KMS-11 (cell line): ENCODE results near the gene AACS.

Source experiments
- H2AFZ ChIP-seq: fragments of 200-600 bp; sonication (generic); 2 replicates; pipeline ENCODE4 v1.6.1; 2016; ENCODE audit warnings: antibody characterized with exemption, mixed run types, low read depth
- H3K27ac ChIP-seq: fragments of 200-600 bp; sonication (generic); 2 replicates; pipeline ENCODE4 v1.6.1; 2016; ENCODE audit warnings: mild to moderate bottlenecking, mixed run types
- H3K27me3 ChIP-seq: fragments of 200-600 bp; sonication (generic); 2 replicates; pipeline ENCODE4 v1.6.1; 2017; ENCODE audit warnings: mild to moderate bottlenecking, low read depth, mixed run types, moderate library complexity; ENCODE audit not compliant: insufficient read depth
- H3K36me3 ChIP-seq: fragments of 200-600 bp; sonication (generic); 2 replicates; pipeline ENCODE4 v1.6.1; 2017; ENCODE audit warnings: mild to moderate bottlenecking, mixed run types; ENCODE audit not compliant: insufficient read depth
- H3K4me1 ChIP-seq: fragments of 200-600 bp; sonication (generic); 2 replicates; pipeline ENCODE4 v1.6.1; 2016; ENCODE audit warnings: mild to moderate bottlenecking, low read depth, mixed run types; ENCODE audit not compliant: poor library complexity, severe bottlenecking
- H3K4me2 ChIP-seq: fragments of 200-600 bp; sonication (generic); 2 replicates; pipeline ENCODE4 v1.7.0; 2016; ENCODE audit warnings: mild to moderate bottlenecking, mixed run types
- H3K4me3 ChIP-seq: fragments of 200-600 bp; sonication (generic); IDR thresholded peaks from 2 replicates; pipeline ENCODE4 v1.6.1; 2017; ENCODE audit warnings: low read depth, low read length, mixed read lengths; ENCODE audit not compliant: insufficient read depth
- H3K79me2 ChIP-seq: fragments of 200-600 bp; sonication (generic); 2 replicates; pipeline ENCODE4 v1.6.1; 2016; ENCODE audit warnings: low read depth, mixed run types; ENCODE audit not compliant: insufficient read depth
- H3K9ac ChIP-seq: fragments of 200-600 bp; sonication (generic); 2 replicates; pipeline ENCODE4 v1.6.1; 2016; ENCODE audit warnings: mild to moderate bottlenecking, mixed run types
- H4K20me1 ChIP-seq: fragments of 200-600 bp; sonication (generic); 2 replicates; pipeline ENCODE4 v1.6.1; 2016; ENCODE audit warnings: mild to moderate bottlenecking, mixed run types; ENCODE audit not compliant: insufficient read depth
- CTCF ChIP-seq: fragments of 200-600 bp; sonication (generic); conservative IDR thresholded peaks from 2 replicates; pipeline ENCODE4 v1.6.1; 2017; ENCODE audit warnings: low read depth, mild to moderate bottlenecking, antibody characterized with exemption, low read length, moderate library complexity, mixed read lengths

AACS gene

DNA sequence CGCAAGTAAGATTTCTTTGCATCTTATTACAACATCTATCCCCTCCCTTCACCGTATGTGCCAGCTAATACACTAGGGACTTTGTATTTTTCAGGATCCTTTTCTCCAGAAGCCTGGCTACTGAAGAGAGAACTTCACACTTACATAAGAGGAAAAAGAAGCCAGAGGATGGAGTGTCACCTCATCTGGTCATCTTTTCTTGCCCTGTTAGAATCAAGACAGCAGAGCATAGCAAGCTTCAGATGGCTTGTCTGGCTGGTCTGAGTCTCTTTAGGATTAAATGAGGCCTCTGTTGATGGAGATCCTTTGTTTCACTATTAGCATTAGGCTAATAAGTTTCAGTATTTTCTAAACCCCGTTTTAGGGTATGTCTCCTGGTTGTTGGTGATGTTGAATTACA, 14.4 kb upstream of the AACS start:
- TF ChIP-seq CTCF, result no peak
- Histone ChIP-seq H2AFZ (no peak overlapping the region), H3K4me3 (no peak overlapping the region), H3K79me2 (no peaks in the 10 kb centered on the region), H3K4me2 (no peak overlapping the region), H3K9ac (no peak overlapping the region), H3K36me3 (no peaks in the 10 kb centered on the region), H3K4me1 (no peaks in the 10 kb centered on the region), H4K20me1 (no peaks in the 10 kb centered on the region), H3K27me3 (no peaks in the 10 kb centered on the region), H3K27ac (no peak overlapping the region)

DNA sequence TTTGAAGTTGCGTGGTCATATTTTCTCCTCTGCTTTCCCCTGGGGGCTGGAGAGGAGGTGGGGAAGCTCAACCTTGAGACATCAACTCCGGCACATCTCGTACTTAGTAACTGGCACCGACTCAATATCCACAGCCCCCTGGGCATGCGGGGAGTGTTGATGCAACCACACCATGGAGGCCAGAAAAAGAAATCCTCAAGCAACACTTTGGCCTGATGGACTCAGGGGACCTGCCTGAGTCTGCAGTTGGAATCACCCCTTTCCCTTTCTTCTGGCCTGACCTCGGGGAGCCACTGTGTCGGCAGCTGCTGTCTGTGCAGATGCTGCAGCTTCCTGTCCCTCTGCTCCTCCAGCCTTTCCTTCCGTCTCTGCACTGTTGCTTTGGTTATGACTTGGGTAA, 11.4 kb upstream of the AACS start:
- H3K9ac ChIP-seq, result no peak overlapping the region
- no peak overlapping the region for H3K27ac ChIP-seq
- no peaks in the 10 kb centered on the region for H3K36me3 ChIP-seq
- H3K4me2 ChIP-seq, result no peak overlapping the region
- H2AFZ ChIP-seq, result no peak overlapping the region
- H3K4me1 ChIP-seq, result no peaks in the 10 kb centered on the region
- no peaks in the 10 kb centered on the region for H4K20me1 ChIP-seq
- TF ChIP-seq CTCF, result no peak
- H3K27me3 ChIP-seq, result no peaks in the 10 kb centered on the region
- no peak overlapping the region for H3K4me3 ChIP-seq
- H3K79me2 ChIP-seq, result no peaks in the 10 kb centered on the region

DNA sequence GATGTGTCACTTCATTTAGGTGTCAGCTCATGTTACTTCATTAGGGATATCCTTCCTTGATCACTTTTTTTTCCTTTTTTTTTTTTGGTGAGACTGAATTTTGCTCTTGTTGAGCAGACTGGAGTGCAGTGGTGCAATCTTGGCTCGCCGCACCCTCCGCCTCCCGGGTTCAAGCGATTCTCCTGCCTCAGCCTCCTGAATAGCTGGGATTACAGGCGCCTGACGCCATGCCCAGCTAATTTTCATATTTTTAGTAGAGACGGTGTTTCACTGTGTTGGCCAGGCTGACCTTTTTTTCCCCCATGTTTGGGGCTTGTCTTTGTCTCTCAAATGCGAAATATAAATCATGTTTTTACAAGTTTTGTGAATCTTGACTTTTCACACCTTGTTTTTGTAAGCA, 9.6 kb upstream of the AACS start:
- H2AFZ ChIP-seq, result no peak overlapping the region
- no peak overlapping the region for H3K27ac ChIP-seq
- no peak overlapping the region for H3K4me2 ChIP-seq
- no peak for TF ChIP-seq CTCF
- no peaks in the 10 kb centered on the region for H3K36me3 ChIP-seq
- no peak overlapping the region for H3K4me3 ChIP-seq
- H4K20me1 ChIP-seq, result no peaks in the 10 kb centered on the region
- H3K9ac ChIP-seq, result no peak overlapping the region
- no peaks in the 10 kb centered on the region for H3K79me2 ChIP-seq
- no peaks in the 10 kb centered on the region for H3K4me1 ChIP-seq
- H3K27me3 ChIP-seq, result no peaks in the 10 kb centered on the region

GRCh38 chr12:125056306-125056705, 8.9 kb upstream of the AACS start:
- no peak overlapping the region for H3K4me2 ChIP-seq
- no peak overlapping the region for H2AFZ ChIP-seq
- H3K79me2 ChIP-seq, result no peaks in the 10 kb centered on the region
- TF ChIP-seq CTCF, result no peak
- no peak overlapping the region for H3K9ac ChIP-seq
- H3K36me3 ChIP-seq, result no peaks in the 10 kb centered on the region
- no peaks in the 10 kb centered on the region for H4K20me1 ChIP-seq
- H3K27ac ChIP-seq, result no peak overlapping the region
- H3K4me3 ChIP-seq, result no peak overlapping the region
- no peaks in the 10 kb centered on the region for H3K4me1 ChIP-seq
- no peaks in the 10 kb centered on the region for H3K27me3 ChIP-seq

DNA sequence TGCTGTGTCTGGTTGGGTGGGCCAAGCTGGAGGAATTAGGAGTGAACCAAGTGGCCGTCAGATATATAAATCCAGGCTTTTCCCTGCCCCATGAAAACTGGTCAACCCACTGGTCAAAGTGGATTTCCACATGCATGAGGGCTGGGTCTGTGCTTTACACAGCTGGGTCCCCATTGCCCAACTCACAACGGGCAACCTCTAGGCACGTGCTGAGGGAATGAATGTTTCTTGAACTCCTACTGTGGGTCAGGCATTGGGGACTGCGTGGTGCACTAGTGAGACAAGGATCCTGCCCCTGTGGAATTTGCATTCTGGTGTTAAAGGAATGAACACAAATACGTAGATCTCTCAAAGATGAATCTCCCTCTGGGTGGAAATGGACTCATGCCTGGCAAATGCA, 7.5 kb upstream of the AACS start:
- Histone ChIP-seq H3K36me3 (no peaks in the 10 kb centered on the region), H3K4me3 (no peak overlapping the region), H2AFZ (no peak overlapping the region), H4K20me1 (no peaks in the 10 kb centered on the region), H3K9ac (no peak overlapping the region), H3K4me1 (no peaks in the 10 kb centered on the region), H3K79me2 (no peaks in the 10 kb centered on the region), H3K27ac (no peak overlapping the region), H3K27me3 (no peaks in the 10 kb centered on the region), H3K4me2 (no peak overlapping the region)
- no peak for TF ChIP-seq CTCF
